ENCODE data around the gene NOC2L.

The NOC2L gene

GRCh38 chr1:913491-914130, 45.4 kb downstream of the NOC2L start:
- no peak for DNase-seq

GRCh38 chr1:912740-913301, 46.2 kb downstream of the NOC2L start:
- no peak for DNase-seq

GRCh38 chr1:911875-912739, 46.9 kb downstream of the NOC2L start:
- no peak for DNase-seq

- no peak for DNase-seq
These were observed 48.0 kb downstream of the NOC2L start for GRCh38 chr1:910881-911721.

- no peak for DNase-seq
These were observed 48.7 kb downstream of the NOC2L start for GRCh38 chr1:910311-910880.

GRCh38 chr1:909861-910310, 49.2 kb downstream of the NOC2L start:
- no peak for DNase-seq

- DNase-seq = no peak
These were observed 50.4 kb downstream of the NOC2L start for GRCh38 chr1:908661-909060.

GRCh38 chr1:907611-908451, 51.2 kb downstream of the NOC2L start:
- no peak for DNase-seq

GRCh38 chr1:906600-907420, 52.2 kb downstream of the NOC2L start:
- DNase-seq = no peak

- DNase-seq = no peak
These were observed 53.1 kb downstream of the NOC2L start for GRCh38 chr1:905811-906599.

- no peak for DNase-seq
These were observed 53.8 kb downstream of the NOC2L start for GRCh38 chr1:905071-905749.

- DNase-seq = peak; percentile 80
These were observed 54.6 kb downstream of the NOC2L start for GRCh38 chr1:904310-904950.

GRCh38 chr1:903721-904271, 55.3 kb downstream of the NOC2L start:
- no peak for DNase-seq

GRCh38 chr1:903305-903704, 55.8 kb downstream of the NOC2L start:
- no peak for DNase-seq

GRCh38 chr1:902802-903201, 56.3 kb downstream of the NOC2L start:
- no peak for DNase-seq

- no peak for DNase-seq
These were observed 57.8 kb downstream of the NOC2L start for GRCh38 chr1:901108-901859.

- no peak for DNase-seq
These were observed 59.3 kb downstream of the NOC2L start for GRCh38 chr1:899636-900317.

Measured in activated effector memory CD4-positive, alpha-beta T cell treated with Interleukin-2 at 50 U/mL for 16 hours (primary cell).